ENCODE results near the gene USP54. TPM values are rescaled to one million over a fixed set of nuclear protein-coding genes. Genes with fewer than 3 reads are reported as not detected.

USP54 gene
- total RNA-seq, 5 donors from 2014 or later (not counting 1 experiment from before 2014, with no cell fraction given): 4.2 to 6.6 (median 5.5) TPM

Other genes with a start within 250 kb of the USP54 start
- gene CFAP70, start 232.5 kb downstream of the USP54 start, total RNA-seq: 1 to 10 TPM; 1.9 to 4.0 (median 3.2) TPM
- 100 to 1,000 TPM in 2 of 5 donors, 10 to 100 TPM in 3; 84.3 to 109 (median 97.6) TPM for gene ANXA7, start 177.3 kb downstream of the USP54 start, total RNA-seq
- gene MSS51, start 157.8 kb downstream of the USP54 start, total RNA-seq: 1 to 10 TPM; 3.7 to 4.7 (median 4.6) TPM
- gene PPP3CB, start 95.3 kb downstream of the USP54 start, total RNA-seq: 10 to 100 TPM; 35.5 to 39.5 (median 37.0) TPM
- gene MYOZ1, start 50.1 kb upstream of the USP54 start, total RNA-seq: not detected
- not detected for gene SYNPO2L, start 64.7 kb upstream of the USP54 start, total RNA-seq
- gene AGAP5, start 106.8 kb upstream of the USP54 start, total RNA-seq: 10 to 100 TPM; 11.6 to 17.0 (median 14.7) TPM
- gene SEC24C, start 153.0 kb upstream of the USP54 start, total RNA-seq: 100 to 1,000 TPM in 1 of 5 donors, 10 to 100 TPM in 4; 77.7 to 107 (median 92.2) TPM
- gene CHCHD1, start 190.7 kb upstream of the USP54 start, total RNA-seq: 10 to 100 TPM in 3 of 5 donors, 1 to 10 TPM in 2; 6.3 to 17.5 (median 14.2) TPM
- 100 to 1,000 TPM in 2 of 5 donors, 10 to 100 TPM in 3; 69.0 to 106 (median 90.8) TPM for gene ZSWIM8, start 194.3 kb upstream of the USP54 start, total RNA-seq
- 100 to 1,000 TPM in 4 of 5 donors, 10 to 100 TPM in 1; 96.1 to 119 (median 110) TPM for gene NDST2, start 220.3 kb upstream of the USP54 start, total RNA-seq

All from T-cell (primary cell).